ENCODE measurements around the gene NHERF2.

NHERF2 gene

GRCh38 chr16:2026461-2027023 lies at the start of gene NHERF2:
Gene NHERF2, plus strand, starts transcription at chr16:2026902. Its CDS starts 104 bp downstream, at chr16:2027006.
- no peak for FAIRE-seq

- FAIRE-seq: no peak
Observed at GRCh38 chr16:1976951-1977874, 49.5 kb upstream of the NHERF2 start.

- no peak for FAIRE-seq
Observed at GRCh38 chr16:1977875-1978268, 48.8 kb upstream of the NHERF2 start.

DNA sequence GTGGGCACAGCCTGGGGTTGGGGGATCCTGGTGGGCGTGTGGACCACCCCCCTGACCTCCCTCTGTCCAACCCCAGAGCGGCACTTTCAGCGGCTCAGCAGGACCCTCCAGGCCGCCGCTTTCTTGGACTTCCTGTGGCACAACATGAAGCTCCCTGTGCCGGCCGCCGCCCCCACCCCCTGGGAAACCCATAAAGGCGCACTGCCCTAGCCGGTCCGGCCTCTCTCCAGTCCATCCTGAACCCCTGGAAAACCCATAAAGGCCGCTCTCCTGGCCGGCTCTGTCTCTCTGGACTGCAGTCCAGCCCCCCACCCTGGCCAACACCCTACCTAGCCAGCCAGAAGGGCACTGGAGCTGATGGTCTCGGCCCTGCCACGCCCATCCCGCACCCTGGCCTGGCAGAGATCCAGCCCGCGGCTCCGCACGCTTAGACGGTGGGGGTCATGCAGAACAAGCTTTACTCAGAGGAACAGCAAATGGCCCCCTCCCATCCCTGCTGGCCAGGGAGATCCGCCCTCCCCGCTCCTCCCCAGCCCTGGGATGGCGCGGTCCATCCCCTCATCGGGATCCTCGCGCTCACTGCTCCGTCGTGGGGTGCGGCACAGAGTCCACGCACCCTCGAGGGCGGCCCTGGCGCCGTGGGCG lies 48.1 kb upstream of the NHERF2 start:
- FAIRE-seq: no peak

- no peak for FAIRE-seq
Observed at GRCh38 chr16:1979271-1980029, 47.3 kb upstream of the NHERF2 start.

DNA sequence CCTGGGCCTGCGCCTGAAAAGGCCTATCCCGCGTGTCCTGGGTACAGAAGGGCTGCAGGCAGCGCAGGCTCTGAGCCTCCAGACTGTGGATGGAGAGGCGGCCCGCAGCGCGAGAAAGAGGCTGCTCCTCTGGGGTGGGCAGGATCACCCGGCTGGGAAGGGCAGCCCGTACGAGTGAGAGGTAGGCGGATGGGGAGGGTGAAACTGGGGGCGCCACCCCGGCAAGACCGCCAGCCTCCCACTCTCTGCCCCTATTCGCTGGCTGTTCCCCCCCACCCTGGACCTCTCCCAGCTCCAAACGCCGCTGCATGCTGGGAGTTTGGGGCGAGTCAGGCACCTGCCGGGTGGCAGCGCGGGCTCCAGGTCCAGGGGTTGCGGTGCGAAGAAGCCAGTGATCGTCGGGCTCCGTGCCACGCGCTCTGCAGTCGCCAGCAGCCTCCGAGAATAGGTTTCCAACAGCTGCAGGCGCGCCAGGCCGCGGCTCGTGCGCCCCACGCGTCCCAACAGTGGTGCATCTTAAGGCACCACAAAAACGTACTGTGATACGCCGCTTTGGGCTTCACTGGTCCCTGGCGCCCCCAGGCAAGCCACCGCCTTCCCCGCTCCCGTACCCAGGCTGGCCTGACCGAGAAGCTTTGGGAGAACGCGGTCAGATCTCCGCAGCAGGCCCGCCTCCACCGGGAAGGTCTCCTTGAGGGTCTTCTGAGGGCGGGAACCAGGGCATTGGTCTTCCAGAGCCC lies 46.5 kb upstream of the NHERF2 start:
- no peak for FAIRE-seq

GRCh38 chr16:1980770-1981087 lies 46.0 kb upstream of the NHERF2 start:
- FAIRE-seq: no peak

DNA sequence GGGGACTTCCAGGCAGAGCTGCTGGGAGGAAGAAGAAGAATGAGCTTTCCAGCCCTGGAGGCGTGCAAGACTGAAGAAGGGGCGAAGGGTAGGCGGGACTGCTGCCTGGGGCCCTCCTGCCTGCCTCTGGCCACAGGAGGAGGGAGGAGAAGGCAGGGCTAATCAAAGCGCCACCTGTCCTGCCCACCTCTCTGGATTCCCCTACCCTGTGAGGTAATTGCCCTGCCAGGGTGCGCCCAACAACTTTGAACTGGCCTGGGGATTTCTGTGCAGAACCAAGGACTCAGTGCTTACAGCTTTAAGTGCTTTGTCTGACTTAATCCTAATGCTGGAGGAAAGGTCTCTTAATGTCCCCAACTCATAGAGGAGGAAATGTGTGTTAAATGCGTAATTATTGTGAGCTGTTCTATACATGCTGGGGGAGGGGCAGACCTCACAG lies 45.3 kb upstream of the NHERF2 start, which contains the start of gene NOXO1:
Gene NOXO1 (minus strand): TSS at position 72 of the 439 bp plus-strand sequence. CDS start 290 bp downstream, outside the sequence.
- no peak for FAIRE-seq

- no peak for FAIRE-seq
Observed at GRCh38 chr16:1982013-1982433, 44.7 kb upstream of the NHERF2 start.

DNA sequence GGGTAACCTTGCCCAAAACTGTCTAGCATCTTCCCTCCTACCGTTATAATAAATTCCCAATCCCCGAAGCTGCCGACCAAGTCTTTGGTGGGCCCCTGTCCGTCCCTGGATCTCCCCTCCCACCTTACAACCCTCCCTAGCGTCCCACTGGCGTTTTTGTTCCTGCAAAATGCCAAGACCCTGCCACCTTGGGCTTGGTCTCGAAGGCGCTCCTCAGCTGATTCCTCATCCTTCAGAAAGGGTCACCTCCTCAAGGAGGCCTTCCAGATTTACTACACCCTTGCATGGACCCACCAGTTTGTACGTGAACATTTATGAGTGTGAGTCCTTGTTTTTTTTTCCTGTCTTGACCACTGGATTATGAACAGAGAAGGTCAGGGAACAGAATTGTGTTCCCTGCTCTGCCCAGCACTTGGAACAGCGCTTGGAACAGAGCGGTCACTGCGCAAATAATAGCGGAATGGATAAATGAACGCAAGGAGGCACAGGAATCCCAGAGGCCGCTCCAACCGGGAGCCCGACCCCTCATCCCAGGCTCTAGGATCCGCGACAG lies 43.6 kb upstream of the NHERF2 start:
- no peak for FAIRE-seq

DNA sequence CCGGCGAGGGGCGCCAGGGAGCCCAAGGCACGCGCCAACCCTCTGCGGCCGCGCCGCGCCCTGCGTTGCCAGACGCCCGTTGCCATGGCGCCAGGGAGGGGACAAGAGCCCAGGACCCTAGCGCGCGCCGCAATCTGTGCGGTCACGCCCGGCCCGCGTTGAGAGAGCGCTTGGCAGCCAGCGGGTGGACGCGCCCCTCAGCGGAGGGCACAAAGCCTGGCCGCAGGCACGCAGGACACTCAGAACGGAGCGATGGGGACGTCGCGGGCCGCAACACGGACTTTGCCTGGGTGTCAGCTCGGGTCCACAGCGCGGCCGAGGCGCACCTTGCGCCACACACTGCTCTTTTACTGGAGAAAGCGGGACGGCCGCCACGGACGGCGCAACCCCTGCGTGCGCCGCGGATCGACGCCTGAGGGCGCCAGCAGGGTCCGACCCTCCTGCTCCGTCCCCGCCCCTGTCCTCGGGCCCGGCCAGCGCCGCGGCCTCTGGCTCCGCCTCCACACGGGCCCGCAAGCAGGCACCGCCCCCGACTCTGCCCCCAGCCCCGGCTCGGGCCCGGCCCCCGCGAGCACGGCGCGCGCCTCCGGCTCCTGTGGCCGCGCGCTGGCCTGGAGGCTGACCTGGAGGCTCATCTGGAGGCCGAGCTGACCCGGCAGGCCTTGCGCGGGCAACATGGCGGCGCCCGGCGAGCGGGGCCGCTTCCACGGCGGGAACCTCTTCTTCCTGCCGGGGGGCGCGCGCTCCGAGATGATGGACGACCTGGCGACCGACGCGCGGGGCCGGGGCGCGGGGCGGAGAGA lies 43.0 kb upstream of the NHERF2 start, which contains the start of gene GFER:
Gene GFER (plus strand): TSS at position 650 of the 803 bp plus-strand sequence. CDS start 26 bp downstream, at position 676.
- FAIRE-seq: no peak

GRCh38 chr16:1984347-1985225 lies 42.1 kb upstream of the NHERF2 start:
- no peak for FAIRE-seq

- no peak for FAIRE-seq
Observed at GRCh38 chr16:1985466-1986150, 41.1 kb upstream of the NHERF2 start.

DNA sequence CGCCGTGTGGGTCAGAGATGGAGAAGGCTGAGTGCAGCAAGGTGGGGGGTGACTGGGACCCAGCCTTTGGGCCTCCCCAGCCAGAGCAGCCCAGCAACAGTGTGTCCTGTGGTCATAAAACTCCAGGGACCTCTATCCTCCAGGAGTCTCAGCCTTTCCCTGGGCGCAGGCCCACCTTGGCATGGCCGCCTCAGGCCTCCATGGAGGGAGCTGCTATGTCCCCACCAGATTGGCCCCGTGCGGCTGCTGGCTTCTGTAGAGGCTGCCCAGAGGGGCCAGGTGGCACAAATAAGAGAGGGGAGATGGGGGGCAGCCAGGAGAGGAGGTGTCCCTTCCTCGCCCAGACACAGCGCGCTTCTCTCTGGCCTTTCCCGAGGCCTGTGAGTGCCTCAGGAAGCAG lies 39.5 kb upstream of the NHERF2 start:
- no peak for FAIRE-seq

- FAIRE-seq: no peak
Observed at GRCh38 chr16:1989209-1990100, 37.2 kb upstream of the NHERF2 start, which contains the start of gene SYNGR3. Gene SYNGR3, plus strand, starts transcription at chr16:1989970. Its CDS starts 133 bp downstream, at chr16:1990103.

DNA sequence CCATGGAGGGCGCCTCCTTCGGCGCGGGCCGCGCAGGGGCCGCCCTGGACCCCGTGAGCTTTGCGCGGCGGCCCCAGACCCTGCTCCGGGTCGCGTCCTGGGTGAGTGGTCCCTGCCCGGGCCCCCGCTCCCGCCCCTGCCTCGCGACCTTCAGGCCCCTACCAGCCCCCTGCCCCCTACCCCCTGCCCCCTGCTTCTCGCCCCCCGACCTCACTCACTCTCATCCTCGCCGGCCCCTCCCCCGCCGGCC lies 36.7 kb upstream of the NHERF2 start:
- no peak for FAIRE-seq

DNA sequence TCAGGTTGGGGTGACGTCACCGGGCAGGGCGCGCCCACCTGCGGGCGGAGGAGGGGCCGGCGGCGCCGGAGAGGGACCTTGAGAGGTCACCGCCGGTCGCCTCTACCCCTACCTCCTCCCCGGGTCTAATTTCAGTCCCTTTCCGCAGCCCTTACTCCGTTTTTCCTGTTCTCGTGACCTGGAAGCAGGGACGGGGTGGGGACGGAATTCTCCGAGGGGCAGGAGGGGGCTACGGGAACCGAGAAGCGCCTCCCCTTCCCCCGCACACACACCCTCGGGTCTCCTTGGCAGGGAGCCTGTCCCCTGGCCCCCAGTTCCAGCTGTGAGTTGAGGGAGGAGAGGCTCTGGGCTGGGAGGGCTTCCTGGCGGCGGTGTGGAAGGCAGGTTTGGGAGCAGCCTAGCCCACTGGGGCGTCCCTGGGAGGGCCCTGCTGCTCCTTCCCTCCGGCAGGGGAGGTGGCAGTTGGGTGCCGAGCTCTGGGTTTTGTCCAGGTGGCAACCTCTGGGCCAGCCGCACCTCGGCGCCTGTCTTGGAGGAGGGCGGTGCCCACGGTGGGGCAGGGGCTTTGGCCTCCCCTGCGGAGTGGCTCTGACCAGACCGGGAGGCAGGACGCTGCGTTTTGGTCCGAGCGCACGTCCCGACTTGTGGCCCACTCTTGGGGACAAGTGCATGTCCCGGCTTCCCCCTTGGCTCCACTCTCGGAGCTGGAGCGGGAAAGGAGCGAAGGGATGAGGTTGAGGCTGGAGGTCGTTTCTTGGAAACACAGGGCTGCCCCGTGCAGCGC lies 36.2 kb upstream of the NHERF2 start:
- no peak for FAIRE-seq
